ENCODE data around the gene IL19. TPM values are rescaled to one million over a fixed set of nuclear protein-coding genes. Genes with fewer than 3 reads are reported as not detected.
A peak's percentile ranks its signal among the peaks of the same experiment; 100 is the strongest.

Gene IL19
- total and polyA plus RNA-seq, 9 of the 15 experiments (the other 6 are each of a cell fraction or from before 2014, with no cell fraction given), result not detected

DNA sequence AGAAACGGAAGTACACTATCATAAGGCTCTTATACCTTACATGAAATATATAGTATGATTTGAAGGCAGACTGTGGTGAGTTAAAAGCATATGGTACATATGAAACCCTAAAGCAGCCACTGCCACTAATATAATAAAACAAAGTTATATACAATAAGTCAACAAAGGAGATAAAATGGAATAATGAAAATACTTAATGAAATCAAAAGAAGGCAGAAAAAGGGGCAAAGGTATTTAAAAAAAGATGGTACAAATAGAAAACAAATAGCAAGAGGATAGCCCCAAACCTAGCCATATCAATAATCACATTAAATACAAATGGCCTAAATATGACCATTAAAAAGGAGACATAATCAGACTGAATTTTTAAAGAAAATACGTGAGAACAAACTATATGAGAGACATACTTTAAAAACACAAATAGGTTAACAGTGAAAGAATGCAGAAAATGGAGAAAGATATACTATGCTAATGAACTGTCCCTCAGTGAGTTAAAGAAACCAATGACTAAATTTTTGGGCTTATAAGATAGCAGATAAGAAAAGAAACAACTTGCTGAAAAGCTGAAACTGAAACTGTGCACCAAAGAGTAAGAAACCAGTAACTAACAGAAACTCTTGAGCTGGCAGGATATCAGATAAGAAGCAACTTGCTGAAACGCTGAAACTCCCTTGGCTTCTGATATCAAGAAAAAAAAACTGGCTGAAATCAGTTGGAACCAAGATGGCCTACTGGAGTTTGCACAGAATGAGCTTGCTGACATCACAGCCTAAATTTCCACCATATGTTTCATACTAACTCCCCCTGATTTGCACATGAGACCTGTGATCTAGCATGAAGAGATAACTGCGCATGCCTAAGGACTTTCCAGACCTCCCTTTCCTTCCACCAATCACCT lies 46.1 kb downstream of the IL19 start (continued):
- TF ChIP-seq REST (IDR thresholded peaks at IDR 0.05; ENCODE audit: borderline replicate concordance), result peak; percentile 90
- 0 out of 2 replicates have a peak, but pooled peaks have one; percentile 44 for TF ChIP-seq REST (CRISPR knock-in tag; IDR thresholded peaks at IDR 0.05; ENCODE audit: low read depth)
- TF ChIP-seq NCOR1 (IDR thresholded peaks at IDR 0.05), result 0 out of 2 replicates have a peak, but pooled peaks have one; percentile 8
- TF ChIP-seq PYGO2 (tag; IDR thresholded peaks at IDR 0.05), result 0 out of 2 replicates have a peak, but pooled peaks have one; percentile 61
- TF ChIP-seq JUN (IDR thresholded peaks at IDR 0.05; ENCODE audit: borderline replicate concordance, low read depth, low read length), result 0 out of 2 replicates have a peak, but pooled peaks have one; percentile 64
- no peak for TF ChIP-seq JUN (CRISPR knock-in tag; IDR thresholded peaks at IDR 0.05; ENCODE audit: borderline replicate concordance)
- no peak for TF ChIP-seq RAD21 (CRISPR knock-in tag; conservative IDR thresholded peaks at IDR 0.05 in 1 of 2, IDR thresholded peaks at IDR 0.05 in 1 of 2)
- peak; percentile 98 for TF ChIP-seq ZNF384 (IDR thresholded peaks at IDR 0.05; ENCODE audit: low read depth, low read length)
- TF ChIP-seq, protein P1, sequence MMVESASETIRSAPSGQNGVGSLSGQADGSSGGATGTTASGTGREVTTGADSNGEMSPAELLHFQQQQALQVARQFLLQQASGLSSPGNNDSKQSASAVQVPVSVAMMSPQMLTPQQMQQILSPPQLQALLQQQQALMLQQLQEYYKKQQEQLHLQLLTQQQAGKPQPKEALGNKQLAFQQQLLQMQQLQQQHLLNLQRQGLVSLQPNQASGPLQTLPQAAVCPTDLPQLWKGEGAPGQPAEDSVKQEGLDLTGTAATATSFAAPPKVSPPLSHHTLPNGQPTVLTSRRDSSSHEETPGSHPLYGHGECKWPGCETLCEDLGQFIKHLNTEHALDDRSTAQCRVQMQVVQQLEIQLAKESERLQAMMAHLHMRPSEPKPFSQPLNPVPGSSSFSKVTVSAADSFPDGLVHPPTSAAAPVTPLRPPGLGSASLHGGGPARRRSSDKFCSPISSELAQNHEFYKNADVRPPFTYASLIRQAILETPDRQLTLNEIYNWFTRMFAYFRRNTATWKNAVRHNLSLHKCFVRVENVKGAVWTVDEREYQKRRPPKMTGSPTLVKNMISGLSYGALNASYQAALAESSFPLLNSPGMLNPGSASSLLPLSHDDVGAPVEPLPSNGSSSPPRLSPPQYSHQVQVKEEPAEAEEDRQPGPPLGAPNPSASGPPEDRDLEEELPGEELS (CRISPR knock-in tag; IDR thresholded peaks at IDR 0.05; ENCODE audit: borderline replicate concordance), result no peak
- TF ChIP-seq AFF1 (IDR thresholded peaks at IDR 0.05; ENCODE audit: low read depth in 1 of 2, partially characterized antibody in 2 of 2), result peak in 1 of 2 experiments; percentile 59
- 0 out of 2 replicates have a peak, but pooled peaks have one; percentile 8 for TF ChIP-seq ELF4 (CRISPR knock-in tag; IDR thresholded peaks at IDR 0.05)

Measured in K562 (cell line).